NT2/D1 (cell line): ENCODE measurements around the gene SETDB1.

ENCODE experiments used
- DNase-seq: peaks from one replicate; pipeline ENCODE4 v3.0.0-alpha.2; 2011; ENCODE audit warnings: low read depth, low spot score
- H3K27me3 ChIP-seq: 2 replicates; pipeline ENCODE4 v1.6.0; 2011; ENCODE audit warnings: mild to moderate bottlenecking; ENCODE audit not compliant: insufficient read length, insufficient read depth
- H3K36me3 ChIP-seq: 2 replicates; pipeline ENCODE4 v1.6.1; 2011; ENCODE audit warnings: mild to moderate bottlenecking, low read length, mixed read lengths; ENCODE audit not compliant: insufficient read depth, insufficient read length
- H3K4me1 ChIP-seq: 2 replicates; pipeline ENCODE4 v1.5.1; 2011; ENCODE audit not compliant: insufficient read depth, insufficient read length
- H3K4me3 ChIP-seq: 2 replicates; pipeline ENCODE4 v1.5.1; 2011; ENCODE audit warnings: low read depth; ENCODE audit not compliant: insufficient read length
- H3K9ac ChIP-seq: 2 replicates; pipeline ENCODE4 v1.6.0; 2011; ENCODE audit warnings: low read depth; ENCODE audit not compliant: insufficient read length
- H3K9me3 ChIP-seq: 2 replicates; pipeline ENCODE4 v1.5.1; 2011; ENCODE audit warnings: mild to moderate bottlenecking, low read length; ENCODE audit not compliant: insufficient read depth
- SUZ12 ChIP-seq: IDR thresholded peaks from 2 replicates; pipeline ENCODE4 v1.6.1; 2011; ENCODE audit not compliant: insufficient read length, insufficient read depth; ENCODE audit errors: extremely low read depth
- YY1 ChIP-seq: IDR thresholded peaks from 2 replicates; pipeline ENCODE4 v1.6.1; 2011; ENCODE audit not compliant: insufficient read length, insufficient read depth
- ZNF274 ChIP-seq: IDR thresholded peaks from 2 replicates; pipeline ENCODE4 v1.6.1; 2011; ENCODE audit warnings: mild to moderate bottlenecking, low read depth, low read length

Gene SETDB1

DNA sequence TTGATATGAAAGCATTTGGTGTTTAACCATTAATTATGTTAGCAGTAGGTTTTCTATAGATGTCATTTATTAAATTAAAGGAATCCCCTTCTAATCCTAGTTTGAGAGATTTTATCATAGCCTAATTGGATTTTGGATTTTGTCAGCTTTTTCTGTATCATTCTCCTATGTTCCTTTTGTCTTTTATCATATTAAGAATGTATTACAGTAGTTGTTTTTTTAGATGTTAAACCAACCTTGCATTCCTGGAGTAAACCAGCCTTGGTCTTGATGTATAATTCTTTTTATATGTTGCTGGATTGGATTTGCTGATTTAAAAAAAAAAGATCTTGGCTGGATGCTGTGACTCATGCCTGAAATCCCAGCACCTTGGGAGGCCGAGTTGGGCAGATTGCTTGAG is 5.6 kb downstream of the SETDB1 start:
- Histone ChIP-seq H3K9ac (no peak overlapping the region), H3K36me3 (peaks cover 79% of the 10 kb centered on the region), H3K4me1 (no peaks in the 10 kb centered on the region), H3K9me3 (peaks cover 17% of the 10 kb centered on the region), H3K4me3 (no peak overlapping the region), H3K27me3 (no peaks in the 10 kb centered on the region)
- no peak for TF ChIP-seq YY1
- DNase-seq = no peak

- no peak for DNase-seq
- Histone ChIP-seq H3K4me3 (no peak overlapping the region), H3K9me3 (no peaks in the 10 kb centered on the region), H3K9ac (no peak overlapping the region), H3K27me3 (no peaks in the 10 kb centered on the region), H3K36me3 (peaks cover 88% of the 10 kb centered on the region), H3K4me1 (no peaks in the 10 kb centered on the region)
- TF ChIP-seq ZNF274 (no peak), SUZ12 (no peak), YY1 (no peak)
Observed at GRCh38 chr1:150944856-150945255, 18.7 kb downstream of the SETDB1 start.

- Histone ChIP-seq H3K36me3 (peaks cover 84% of the 10 kb centered on the region), H3K27me3 (no peaks in the 10 kb centered on the region), H3K4me3 (no peak overlapping the region), H3K4me1 (no peaks in the 10 kb centered on the region), H3K9me3 (no peaks in the 10 kb centered on the region), H3K9ac (no peak overlapping the region)
- no peak for DNase-seq
- TF ChIP-seq SUZ12 = no peak
- no peak for TF ChIP-seq YY1
- TF ChIP-seq ZNF274 = no peak
Observed at GRCh38 chr1:150954708-150955107, 28.5 kb downstream of the SETDB1 start.

DNA sequence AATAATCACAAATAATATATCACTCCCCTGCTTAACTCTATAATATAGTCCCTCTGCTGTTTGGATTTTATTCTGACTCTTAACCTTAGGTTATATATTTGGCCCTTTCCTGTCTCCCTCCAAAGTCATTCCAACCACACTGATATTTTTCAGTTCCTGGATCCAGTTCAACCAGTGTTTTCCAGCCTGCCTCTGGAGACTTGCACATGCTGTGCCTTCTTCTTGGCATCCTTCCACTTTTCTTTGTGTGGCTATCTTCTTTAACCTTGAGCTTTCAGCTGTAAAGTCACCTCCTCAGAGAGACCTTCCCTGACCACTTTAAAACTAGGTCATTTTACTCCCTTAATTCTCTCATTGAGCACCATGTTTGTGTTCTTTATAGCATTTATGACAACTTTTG is 29.1 kb downstream of the SETDB1 start:
- H3K9me3 ChIP-seq = no peaks in the 10 kb centered on the region
- H3K4me3 ChIP-seq = no peak overlapping the region
- H3K27me3 ChIP-seq = no peaks in the 10 kb centered on the region
- TF ChIP-seq YY1 (no peak), ZNF274 (no peak), SUZ12 (no peak)
- no peak overlapping the region for H3K9ac ChIP-seq
- H3K36me3 ChIP-seq = peaks cover 83% of the 10 kb centered on the region
- H3K4me1 ChIP-seq = no peaks in the 10 kb centered on the region
- no peak for DNase-seq

- DNase-seq = no peak
- TF ChIP-seq ZNF274 (no peak), YY1 (no peak), SUZ12 (no peak)
- H3K4me1 ChIP-seq = no peaks in the 10 kb centered on the region
- H3K27me3 ChIP-seq = no peaks in the 10 kb centered on the region
- no peaks in the 10 kb centered on the region for H3K9me3 ChIP-seq
- H3K9ac ChIP-seq = no peak overlapping the region
- H3K36me3 ChIP-seq = peaks cover 81% of the 10 kb centered on the region
- H3K4me3 ChIP-seq = no peak overlapping the region
Observed at GRCh38 chr1:150957666-150958065, 31.5 kb downstream of the SETDB1 start.

- H3K4me3 ChIP-seq = no peak overlapping the region
- H3K4me1 ChIP-seq = no peaks in the 10 kb centered on the region
- H3K27me3 ChIP-seq = no peaks in the 10 kb centered on the region
- H3K9me3 ChIP-seq = no peaks in the 10 kb centered on the region
- TF ChIP-seq YY1 (no peak), ZNF274 (no peak), SUZ12 (no peak)
- H3K9ac ChIP-seq = no peak overlapping the region
- DNase-seq = no peak
- H3K36me3 ChIP-seq = peaks cover 87% of the 10 kb centered on the region
Observed at GRCh38 chr1:150960646-150961045, 34.5 kb downstream of the SETDB1 start.

DNA sequence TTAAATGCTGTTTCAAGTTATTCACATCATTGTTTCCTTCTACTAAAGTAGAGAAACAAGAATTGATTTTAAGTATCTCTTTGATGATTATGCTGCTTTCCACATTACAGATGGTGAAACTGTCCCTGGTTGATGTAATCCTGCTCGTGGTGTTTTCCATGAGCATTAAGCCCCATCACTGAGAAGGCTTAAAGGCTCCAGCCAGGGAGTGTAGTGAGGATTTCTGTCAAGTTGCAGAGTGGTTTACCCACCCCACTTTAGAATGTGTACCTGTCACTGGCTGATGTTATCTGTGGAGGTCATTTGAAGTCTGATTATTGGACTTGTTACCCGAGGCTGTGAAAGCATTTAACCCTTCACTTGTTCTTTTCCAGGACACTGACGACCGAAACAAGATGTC is 35.6 kb downstream of the SETDB1 start:
- peaks cover 89% of the 10 kb centered on the region for H3K36me3 ChIP-seq
- H3K27me3 ChIP-seq = no peaks in the 10 kb centered on the region
- no peak overlapping the region for H3K9ac ChIP-seq
- no peak for DNase-seq
- no peaks in the 10 kb centered on the region for H3K9me3 ChIP-seq
- TF ChIP-seq SUZ12 = no peak
- TF ChIP-seq ZNF274 = no peak
- TF ChIP-seq YY1 = no peak
- H3K4me3 ChIP-seq = no peak overlapping the region
- H3K4me1 ChIP-seq = no peaks in the 10 kb centered on the region

GRCh38 chr1:150963321-150964163 is 37.4 kb downstream of the SETDB1 start:
- TF ChIP-seq YY1 (no peak), SUZ12 (no peak), ZNF274 (no peak)
- no peak for DNase-seq
- Histone ChIP-seq H3K4me3 (no peak overlapping the region), H3K27me3 (no peaks in the 10 kb centered on the region), H3K36me3 (peaks cover 94% of the 10 kb centered on the region), H3K9me3 (no peaks in the 10 kb centered on the region), H3K9ac (no peak overlapping the region), H3K4me1 (no peaks in the 10 kb centered on the region)
